HL-60 (cell line): ENCODE data around the gene SHOC1.

Experiments used
- DNase-seq, 2 experiments: peaks; one replicate each; pipeline ENCODE4 v3.0.0-alpha.2; 2010 to 2020; ENCODE audit warnings: low read depth in 1 of 2, low spot score in 1 of 2
- H3K27ac ChIP-seq: fragments of 250-450 bp; sonication (Bioruptor Pico); replicated peaks from 2 replicates; pipeline ENCODE4 v1.5.1; 2020; ENCODE audit warnings: mild to moderate bottlenecking, moderate library complexity
- H3K27me3 ChIP-seq: fragments of 250-450 bp; sonication (Bioruptor Pico); 2 replicates; pipeline ENCODE4 v1.5.1; 2021; ENCODE audit warnings: mild to moderate bottlenecking, moderate library complexity; ENCODE audit not compliant: insufficient read depth, poor library complexity, severe bottlenecking
- H3K4me3 ChIP-seq: replicated peaks from 2 replicates; pipeline ENCODE4 v1.5.1; 2011; ENCODE audit warnings: mild to moderate bottlenecking, control low read depth, low read length; ENCODE audit not compliant: insufficient read depth
- GABPA ChIP-seq: IDR thresholded peaks from 2 replicates; pipeline ENCODE4 v1.6.1; 2012; ENCODE audit warnings: low read depth
- POLR2AphosphoS5 ChIP-seq: IDR thresholded peaks from 2 replicates; pipeline ENCODE4 v1.6.1; 2012; ENCODE audit warnings: low read depth
- SPI1 ChIP-seq: IDR thresholded peaks from 2 replicates; pipeline ENCODE4 v1.6.1; 2012; ENCODE audit warnings: low read depth, mild to moderate bottlenecking, borderline replicate concordance
- TF ChIP-seq, protein P1 (sequence below): IDR thresholded peaks from 2 replicates; pipeline ENCODE4 v1.6.1; 2012; ENCODE audit warnings: low read depth; ENCODE audit not compliant: insufficient replicate concordance
- TF ChIP-seq, protein P2 (sequence below): IDR thresholded peaks from one replicate; pipeline ENCODE4 v1.5.1; 2011; ENCODE audit warnings: low read length, control low read depth, inconsistent platforms; ENCODE audit not compliant: insufficient read depth

Gene SHOC1

DNA sequence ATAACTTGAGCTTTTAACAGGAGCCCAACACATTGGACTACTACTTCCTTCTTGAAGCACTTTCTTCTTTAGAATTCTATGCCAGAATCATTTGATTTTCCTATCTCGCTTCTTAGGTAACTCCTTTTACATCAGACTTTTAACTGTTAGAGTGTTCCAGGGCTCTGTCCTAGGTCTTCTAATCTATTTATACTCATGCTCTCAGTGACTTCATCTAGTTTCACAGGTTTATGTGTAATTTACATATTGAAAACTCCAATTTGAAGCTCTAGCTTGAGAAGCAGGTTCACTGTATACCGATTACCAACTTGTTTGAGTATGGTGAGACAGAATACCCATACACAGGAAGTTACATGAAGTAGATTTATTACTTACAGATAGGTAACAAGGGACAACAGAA lies 11.3 kb downstream of the SHOC1 start:
- TF ChIP-seq GABPA (no peak), SPI1 (no peak), POLR2AphosphoS5 (no peak)
- TF ChIP-seq, protein P1, sequence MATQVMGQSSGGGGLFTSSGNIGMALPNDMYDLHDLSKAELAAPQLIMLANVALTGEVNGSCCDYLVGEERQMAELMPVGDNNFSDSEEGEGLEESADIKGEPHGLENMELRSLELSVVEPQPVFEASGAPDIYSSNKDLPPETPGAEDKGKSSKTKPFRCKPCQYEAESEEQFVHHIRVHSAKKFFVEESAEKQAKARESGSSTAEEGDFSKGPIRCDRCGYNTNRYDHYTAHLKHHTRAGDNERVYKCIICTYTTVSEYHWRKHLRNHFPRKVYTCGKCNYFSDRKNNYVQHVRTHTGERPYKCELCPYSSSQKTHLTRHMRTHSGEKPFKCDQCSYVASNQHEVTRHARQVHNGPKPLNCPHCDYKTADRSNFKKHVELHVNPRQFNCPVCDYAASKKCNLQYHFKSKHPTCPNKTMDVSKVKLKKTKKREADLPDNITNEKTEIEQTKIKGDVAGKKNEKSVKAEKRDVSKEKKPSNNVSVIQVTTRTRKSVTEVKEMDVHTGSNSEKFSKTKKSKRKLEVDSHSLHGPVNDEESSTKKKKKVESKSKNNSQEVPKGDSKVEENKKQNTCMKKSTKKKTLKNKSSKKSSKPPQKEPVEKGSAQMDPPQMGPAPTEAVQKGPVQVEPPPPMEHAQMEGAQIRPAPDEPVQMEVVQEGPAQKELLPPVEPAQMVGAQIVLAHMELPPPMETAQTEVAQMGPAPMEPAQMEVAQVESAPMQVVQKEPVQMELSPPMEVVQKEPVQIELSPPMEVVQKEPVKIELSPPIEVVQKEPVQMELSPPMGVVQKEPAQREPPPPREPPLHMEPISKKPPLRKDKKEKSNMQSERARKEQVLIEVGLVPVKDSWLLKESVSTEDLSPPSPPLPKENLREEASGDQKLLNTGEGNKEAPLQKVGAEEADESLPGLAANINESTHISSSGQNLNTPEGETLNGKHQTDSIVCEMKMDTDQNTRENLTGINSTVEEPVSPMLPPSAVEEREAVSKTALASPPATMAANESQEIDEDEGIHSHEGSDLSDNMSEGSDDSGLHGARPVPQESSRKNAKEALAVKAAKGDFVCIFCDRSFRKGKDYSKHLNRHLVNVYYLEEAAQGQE: no peak
- TF ChIP-seq, protein P2, sequence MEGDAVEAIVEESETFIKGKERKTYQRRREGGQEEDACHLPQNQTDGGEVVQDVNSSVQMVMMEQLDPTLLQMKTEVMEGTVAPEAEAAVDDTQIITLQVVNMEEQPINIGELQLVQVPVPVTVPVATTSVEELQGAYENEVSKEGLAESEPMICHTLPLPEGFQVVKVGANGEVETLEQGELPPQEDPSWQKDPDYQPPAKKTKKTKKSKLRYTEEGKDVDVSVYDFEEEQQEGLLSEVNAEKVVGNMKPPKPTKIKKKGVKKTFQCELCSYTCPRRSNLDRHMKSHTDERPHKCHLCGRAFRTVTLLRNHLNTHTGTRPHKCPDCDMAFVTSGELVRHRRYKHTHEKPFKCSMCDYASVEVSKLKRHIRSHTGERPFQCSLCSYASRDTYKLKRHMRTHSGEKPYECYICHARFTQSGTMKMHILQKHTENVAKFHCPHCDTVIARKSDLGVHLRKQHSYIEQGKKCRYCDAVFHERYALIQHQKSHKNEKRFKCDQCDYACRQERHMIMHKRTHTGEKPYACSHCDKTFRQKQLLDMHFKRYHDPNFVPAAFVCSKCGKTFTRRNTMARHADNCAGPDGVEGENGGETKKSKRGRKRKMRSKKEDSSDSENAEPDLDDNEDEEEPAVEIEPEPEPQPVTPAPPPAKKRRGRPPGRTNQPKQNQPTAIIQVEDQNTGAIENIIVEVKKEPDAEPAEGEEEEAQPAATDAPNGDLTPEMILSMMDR: no peak
- no peak overlapping the region for H3K4me3 ChIP-seq
- H3K27me3 ChIP-seq: no peaks in the 10 kb centered on the region
- DNase-seq: no peak
- no peak overlapping the region for H3K27ac ChIP-seq

DNA sequence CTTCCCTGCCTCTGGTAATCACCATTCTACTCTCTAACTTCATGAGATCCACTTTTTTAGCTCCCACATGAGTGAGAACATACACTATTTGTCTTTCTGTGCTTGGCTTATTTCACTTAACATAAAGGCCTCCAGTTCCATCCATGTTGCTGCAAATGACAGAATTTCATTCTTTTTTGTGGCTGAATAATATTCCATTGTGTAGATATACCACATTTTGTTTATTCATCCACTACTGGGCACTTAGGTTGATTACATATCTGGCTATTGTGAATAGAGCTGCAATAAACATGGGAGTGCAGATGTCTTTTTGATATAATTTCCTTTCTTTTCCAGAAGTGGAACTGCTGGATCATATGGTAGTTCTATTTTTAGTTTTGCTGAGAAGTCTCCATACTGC lies 28.7 kb downstream of the SHOC1 start:
- Histone ChIP-seq H3K4me3 (no peak overlapping the region), H3K27me3 (no peaks in the 10 kb centered on the region), H3K27ac (no peak overlapping the region)
- DNase-seq: no peak
- TF ChIP-seq GABPA: no peak
- TF ChIP-seq, protein P1: no peak
- no peak for TF ChIP-seq SPI1
- TF ChIP-seq POLR2AphosphoS5: no peak
- TF ChIP-seq, protein P2: no peak

DNA sequence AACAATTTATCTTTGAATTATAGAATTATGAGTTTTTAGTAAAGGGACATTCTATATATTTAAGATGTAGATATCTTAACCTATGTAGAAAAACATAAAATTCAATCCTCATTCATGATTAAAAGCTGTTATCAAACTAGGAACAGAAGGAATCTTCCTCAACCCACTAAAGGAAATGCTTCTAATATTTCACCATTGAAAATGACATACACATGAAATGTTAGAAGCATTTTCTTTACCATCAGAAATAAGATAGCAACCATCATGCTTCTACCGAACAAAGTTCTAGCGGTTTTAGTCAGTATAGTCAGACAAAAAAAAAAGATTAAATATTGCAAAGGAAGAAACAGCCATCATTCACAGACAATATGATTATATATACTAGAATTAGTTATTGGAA lies 32.2 kb downstream of the SHOC1 start:
- no peak for DNase-seq
- Histone ChIP-seq H3K27me3 (no peaks in the 10 kb centered on the region), H3K27ac (no peak overlapping the region), H3K4me3 (no peak overlapping the region)
- TF ChIP-seq, protein P1: no peak
- no peak for TF ChIP-seq POLR2AphosphoS5
- TF ChIP-seq SPI1: no peak
- TF ChIP-seq, protein P2: no peak
- no peak for TF ChIP-seq GABPA
